ENCODE measurements around the gene TRIM56.
"Not testable (repeated sequence)": the region's sequence is repeated elsewhere in the genome, so short reads cannot be mapped to it uniquely, and the experiment has no call there.

Gene TRIM56, protein sequence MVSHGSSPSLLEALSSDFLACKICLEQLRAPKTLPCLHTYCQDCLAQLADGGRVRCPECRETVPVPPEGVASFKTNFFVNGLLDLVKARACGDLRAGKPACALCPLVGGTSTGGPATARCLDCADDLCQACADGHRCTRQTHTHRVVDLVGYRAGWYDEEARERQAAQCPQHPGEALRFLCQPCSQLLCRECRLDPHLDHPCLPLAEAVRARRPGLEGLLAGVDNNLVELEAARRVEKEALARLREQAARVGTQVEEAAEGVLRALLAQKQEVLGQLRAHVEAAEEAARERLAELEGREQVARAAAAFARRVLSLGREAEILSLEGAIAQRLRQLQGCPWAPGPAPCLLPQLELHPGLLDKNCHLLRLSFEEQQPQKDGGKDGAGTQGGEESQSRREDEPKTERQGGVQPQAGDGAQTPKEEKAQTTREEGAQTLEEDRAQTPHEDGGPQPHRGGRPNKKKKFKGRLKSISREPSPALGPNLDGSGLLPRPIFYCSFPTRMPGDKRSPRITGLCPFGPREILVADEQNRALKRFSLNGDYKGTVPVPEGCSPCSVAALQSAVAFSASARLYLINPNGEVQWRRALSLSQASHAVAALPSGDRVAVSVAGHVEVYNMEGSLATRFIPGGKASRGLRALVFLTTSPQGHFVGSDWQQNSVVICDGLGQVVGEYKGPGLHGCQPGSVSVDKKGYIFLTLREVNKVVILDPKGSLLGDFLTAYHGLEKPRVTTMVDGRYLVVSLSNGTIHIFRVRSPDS

DNA sequence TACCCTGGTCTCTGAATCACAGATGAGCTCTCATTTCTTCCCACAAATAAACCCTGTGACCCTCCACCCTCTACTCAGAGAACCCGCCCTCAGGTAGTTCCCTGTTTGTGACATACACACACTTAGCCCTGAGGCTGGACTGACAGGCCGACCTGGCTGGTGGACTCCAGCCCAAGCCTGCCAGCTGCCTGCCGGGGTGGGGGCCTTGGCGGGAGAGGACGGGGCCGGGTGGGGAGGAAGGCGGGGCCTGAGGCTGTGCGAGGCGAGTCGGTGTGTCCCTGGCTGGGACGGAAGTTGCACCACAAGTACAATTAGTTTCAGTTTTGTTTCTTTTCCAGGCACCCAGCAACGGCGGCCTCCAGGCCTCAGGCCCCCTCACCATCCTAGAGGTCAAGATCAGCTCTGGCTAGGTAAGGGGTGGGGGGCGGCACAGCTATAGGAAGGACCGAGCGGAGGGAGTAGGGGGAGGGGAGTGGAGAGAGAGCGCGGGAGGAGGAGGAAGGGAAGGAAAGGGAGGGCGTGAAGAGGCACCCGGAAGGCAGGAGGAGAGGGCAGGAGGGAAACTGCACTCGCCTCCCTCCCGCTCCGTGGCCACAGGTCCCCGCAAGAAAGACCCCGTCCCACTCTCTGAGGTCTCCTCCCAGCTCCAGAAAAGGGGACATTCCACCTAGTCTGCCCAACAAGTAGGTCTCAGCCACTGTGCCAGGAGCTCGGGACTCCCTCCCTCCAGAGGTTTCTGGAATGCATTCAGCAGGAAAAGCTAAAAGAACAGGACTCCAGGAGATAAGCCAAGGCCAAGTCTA is at the start of gene TRIM56:
TSS of gene TRIM56 (plus strand) at position 320 of the 803 bp plus-strand sequence. CDS start 1,832 bp downstream, outside the sequence.
- DNase-seq, result peak; percentile 63 to 84

GRCh38 chr7:101035941-101036340 is 49.3 kb upstream of the TRIM56 start:
- DNase-seq, result no peak

DNA sequence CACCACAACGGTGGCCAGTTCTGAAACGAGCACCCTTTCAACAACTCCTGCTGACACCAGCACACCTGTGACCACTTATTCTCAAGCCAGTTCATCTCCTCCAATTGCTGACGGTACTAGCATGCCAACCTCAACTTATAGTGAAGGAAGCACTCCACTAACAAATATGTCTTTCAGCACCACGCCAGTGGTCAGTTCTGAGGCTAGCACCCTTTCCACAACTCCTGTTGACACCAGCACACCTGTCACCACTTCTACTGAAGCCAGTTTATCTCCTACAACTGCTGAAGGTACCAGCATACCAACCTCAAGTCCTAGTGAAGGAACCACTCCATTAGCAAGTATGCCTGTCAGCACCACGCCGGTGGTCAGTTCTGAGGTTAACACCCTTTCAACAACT is 44.0 kb upstream of the TRIM56 start:
- not testable (repeated sequence) for DNase-seq

GRCh38 chr7:101058355-101058754 is 26.9 kb upstream of the TRIM56 start:
- no peak for DNase-seq

GRCh38 chr7:101059620-101059942 is 25.7 kb upstream of the TRIM56 start:
- DNase-seq, result no peak

- no peak for DNase-seq
Measured at GRCh38 chr7:101060992-101061391, 24.3 kb upstream of the TRIM56 start.

GRCh38 chr7:101064176-101064550 is 21.1 kb upstream of the TRIM56 start:
- not testable (repeated sequence) for DNase-seq

DNA sequence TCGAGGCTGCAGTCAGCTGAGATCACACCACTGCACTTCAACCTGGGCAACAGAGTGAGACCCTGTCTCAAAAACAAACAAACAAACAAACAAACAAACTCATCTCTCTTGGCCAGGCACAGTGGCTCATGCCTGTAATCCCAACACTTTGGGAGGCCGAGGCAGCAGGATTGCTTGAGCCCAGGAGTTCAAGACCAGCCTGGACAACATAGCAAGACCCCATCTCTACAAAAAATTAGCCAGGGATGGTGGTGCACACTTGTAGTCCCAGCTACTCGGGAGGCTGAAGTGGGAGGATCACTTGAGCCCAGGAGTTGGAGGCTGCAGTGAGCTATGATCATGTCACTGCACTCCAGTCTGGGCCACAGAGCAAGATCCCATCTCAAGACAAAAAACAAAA is 20.1 kb upstream of the TRIM56 start:
- not testable (repeated sequence) for DNase-seq

GRCh38 chr7:101066141-101066832 is 19.0 kb upstream of the TRIM56 start:
- no peak for DNase-seq

DNA sequence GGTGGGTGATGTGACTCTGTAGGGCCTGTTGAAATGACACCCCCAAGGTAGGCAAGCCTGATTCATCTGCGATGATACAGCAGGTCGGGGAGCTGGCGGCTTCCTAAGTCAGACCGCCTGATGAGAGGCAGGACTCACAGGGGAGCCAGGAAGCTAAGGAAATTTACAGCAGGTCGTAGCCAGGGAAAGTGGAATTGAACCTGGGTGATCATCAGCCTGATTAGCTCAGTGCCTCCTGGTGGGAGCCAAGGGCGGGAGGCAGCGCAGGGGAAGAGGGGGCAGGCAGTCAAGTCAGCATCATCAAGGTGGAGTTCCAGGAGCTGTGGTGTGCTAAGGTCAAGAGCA is 18.5 kb upstream of the TRIM56 start:
- DNase-seq, result no peak

- no peak for DNase-seq
Measured at GRCh38 chr7:101068401-101068800, 16.9 kb upstream of the TRIM56 start.

DNA sequence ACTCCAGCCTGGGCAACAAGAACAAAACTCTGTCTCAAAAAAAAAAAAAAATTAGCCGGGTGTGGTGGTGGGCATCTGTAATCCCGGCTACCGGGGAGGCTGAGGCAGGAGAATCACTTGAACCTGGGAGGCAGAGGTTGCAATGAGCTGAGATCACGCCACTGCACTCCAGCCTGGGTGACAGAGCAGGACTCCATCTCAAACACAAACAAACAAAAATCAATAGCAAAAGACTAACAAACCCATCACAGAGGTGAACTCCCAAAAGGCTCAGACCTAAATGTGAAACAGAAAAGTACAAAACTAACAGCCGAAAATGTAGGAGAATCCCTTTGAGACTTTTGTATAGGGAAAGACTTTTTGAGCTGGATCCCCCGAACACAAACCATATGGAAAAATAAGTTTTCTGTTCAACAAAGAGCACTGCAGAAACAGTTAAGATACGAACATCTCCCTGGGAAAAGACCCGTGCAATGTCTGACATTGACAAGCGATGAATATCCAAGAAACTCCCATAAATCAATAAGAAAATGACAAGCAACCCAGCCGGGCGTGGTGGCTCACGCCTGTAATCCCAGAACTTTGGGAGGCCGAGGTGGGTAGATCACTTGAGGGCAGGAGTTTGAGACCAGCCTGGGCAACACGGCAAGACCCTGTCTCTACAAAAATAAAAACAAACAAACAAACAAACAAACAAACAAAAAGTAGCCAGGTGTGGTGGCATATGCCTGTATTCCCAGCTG is 13.7 kb upstream of the TRIM56 start:
- not testable (repeated sequence) for DNase-seq

GRCh38 chr7:101075646-101076045 is 9.6 kb upstream of the TRIM56 start:
- DNase-seq, result no peak

DNA sequence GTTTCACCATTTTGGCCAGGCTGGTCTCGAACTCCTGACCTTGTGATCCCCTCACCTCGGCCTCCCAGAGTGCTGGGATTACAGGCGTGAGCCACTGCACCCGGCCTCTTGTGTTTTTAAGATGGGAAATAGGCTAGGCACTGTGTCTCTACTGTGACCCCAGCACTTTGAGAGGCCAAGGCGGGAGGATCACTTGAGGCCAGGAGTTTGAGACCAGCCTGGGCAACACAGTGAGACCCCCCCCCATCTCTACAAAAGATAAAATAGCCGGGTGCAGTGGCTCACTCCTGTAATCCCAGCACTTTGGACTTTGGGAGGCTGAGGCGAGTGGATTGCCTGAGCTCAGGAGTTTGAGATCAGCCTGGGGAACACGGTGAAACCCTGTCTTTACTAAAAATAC is 9.1 kb upstream of the TRIM56 start:
- not testable (repeated sequence) for DNase-seq

DNA sequence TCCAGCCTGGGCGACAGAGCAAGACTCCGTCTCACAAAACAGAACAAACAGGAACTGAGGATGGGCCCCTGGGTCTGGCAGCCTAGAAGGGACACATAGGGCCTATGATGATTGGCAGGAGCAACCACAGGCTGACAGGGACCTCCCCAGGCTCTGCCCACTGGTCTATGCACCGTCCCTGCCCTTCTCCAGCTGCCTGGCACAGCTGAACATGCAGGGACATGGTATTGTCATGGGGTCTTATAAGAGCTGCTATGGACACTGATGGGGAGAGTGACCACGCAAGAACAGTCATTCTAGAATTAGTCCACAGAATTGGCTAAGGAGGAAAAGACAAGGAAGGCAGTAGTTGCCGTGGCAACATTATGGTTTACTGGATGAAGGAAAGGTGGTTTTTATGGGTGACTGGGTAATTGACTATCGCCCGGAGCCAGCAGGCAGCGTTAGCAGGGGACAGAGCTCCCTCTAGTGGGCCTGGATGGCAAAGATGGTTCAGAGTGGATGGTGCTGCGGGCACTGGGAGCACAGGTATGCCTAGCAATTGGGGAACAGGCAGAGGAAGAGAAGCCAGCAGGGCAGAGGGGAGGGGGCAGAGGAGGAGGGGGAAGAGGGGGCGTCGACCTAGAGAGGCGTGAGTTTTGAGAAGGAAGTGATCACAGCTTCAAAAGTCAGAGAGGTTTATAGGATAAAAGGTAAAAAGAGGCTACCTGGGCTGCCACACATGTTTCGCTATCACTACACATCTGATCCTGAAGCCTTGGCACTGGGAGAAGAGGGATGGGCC is 7.8 kb upstream of the TRIM56 start:
- peak; percentile 71 to 87 for DNase-seq

GRCh38 chr7:101081432-101081831 is 3.8 kb upstream of the TRIM56 start:
- DNase-seq, result no peak

DNA sequence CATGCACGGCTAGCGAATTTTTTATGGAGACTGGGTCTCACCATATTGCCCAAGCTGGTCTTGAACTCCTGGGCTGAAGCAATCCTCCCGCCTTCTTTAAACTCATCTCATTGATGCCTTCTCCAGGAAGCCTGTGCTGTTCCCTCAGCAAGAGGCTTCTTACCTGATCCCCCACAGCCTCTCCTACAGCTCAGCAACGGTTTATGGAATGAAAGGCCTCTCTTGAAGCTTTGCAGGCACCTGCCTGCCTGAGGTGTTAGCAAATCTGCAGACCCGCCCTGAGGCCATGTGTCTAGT is 468 bp upstream of the TRIM56 start:
- DNase-seq, result no peak

DNA sequence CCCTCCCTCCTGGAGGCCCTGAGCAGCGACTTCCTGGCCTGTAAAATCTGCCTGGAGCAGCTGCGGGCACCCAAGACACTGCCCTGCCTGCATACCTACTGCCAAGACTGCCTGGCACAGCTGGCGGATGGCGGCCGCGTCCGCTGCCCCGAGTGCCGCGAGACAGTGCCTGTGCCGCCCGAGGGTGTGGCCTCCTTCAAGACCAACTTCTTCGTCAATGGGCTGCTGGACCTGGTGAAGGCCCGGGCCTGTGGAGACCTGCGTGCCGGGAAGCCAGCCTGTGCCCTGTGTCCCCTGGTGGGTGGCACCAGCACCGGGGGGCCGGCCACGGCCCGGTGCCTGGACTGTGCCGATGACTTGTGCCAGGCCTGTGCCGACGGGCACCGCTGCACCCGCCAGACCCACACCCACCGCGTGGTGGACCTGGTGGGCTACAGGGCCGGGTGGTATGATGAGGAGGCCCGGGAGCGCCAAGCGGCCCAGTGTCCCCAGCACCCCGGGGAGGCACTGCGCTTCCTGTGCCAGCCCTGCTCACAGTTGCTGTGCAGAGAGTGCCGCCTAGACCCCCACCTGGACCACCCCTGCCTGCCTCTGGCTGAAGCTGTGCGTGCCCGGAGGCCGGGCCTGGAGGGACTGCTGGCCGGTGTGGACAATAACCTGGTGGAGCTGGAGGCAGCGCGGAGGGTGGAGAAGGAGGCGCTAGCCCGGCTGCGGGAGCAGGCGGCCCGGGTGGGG is 2.2 kb downstream of the TRIM56 start:
- no peak for DNase-seq

DNA sequence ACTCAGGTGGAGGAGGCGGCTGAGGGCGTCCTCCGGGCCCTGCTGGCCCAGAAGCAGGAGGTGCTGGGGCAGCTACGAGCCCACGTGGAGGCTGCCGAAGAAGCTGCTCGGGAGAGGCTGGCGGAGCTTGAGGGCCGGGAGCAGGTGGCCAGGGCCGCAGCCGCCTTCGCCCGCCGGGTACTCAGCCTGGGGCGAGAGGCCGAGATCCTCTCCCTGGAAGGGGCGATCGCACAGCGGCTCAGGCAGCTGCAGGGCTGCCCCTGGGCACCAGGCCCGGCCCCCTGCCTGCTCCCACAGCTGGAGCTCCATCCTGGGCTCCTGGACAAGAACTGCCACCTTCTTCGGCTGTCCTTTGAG is 2.8 kb downstream of the TRIM56 start:
- DNase-seq, result no peak

GRCh38 chr7:101088858-101089529 is 3.7 kb downstream of the TRIM56 start:
- DNase-seq, result no peak
